ENCODE data around the gene LRRTM4. TPM values are rescaled to one million over a fixed set of nuclear protein-coding genes. Genes with fewer than 3 reads are reported as not detected.

LRRTM4 gene
- total RNA-seq, 1 donor from 2014 or later = 10.6 TPM

GRCh38 chr2:77552956-77553355 is 30.8 kb upstream of the LRRTM4 start:
- Mint-ChIP-seq H3K27ac (ENCODE audit: unreplicated experiment) (peak overlapping the region; percentile 29), H3K9me3 (peaks cover 8% of the 10 kb centered on the region), H3K4me1 (peaks cover 5% of the 10 kb centered on the region), H3K36me3 (ENCODE audit: low read depth) (peaks cover 3% of the 10 kb centered on the region), H3K4me3 (no peak overlapping the region), H3K27me3 (ENCODE audit: low read depth) (no peaks in the 10 kb centered on the region)
- DNase-seq (ENCODE audit: low read depth, low spot score) = no peak
- TF ChIP-seq CTCF (conservative IDR thresholded peaks at IDR 0.05) = no peak

GRCh38 chr2:77538031-77538430 is 15.9 kb upstream of the LRRTM4 start:
- H3K9me3 Mint-ChIP-seq = peaks cover 15% of the 10 kb centered on the region
- no peak for DNase-seq (ENCODE audit: low read depth, low spot score)
- no peak for TF ChIP-seq CTCF (conservative IDR thresholded peaks at IDR 0.05)
- H3K27me3 Mint-ChIP-seq (ENCODE audit: low read depth) = no peaks in the 10 kb centered on the region
- H3K4me1 Mint-ChIP-seq = peaks cover 10% of the 10 kb centered on the region
- H3K36me3 Mint-ChIP-seq (ENCODE audit: low read depth) = peaks cover 2% of the 10 kb centered on the region
- no peak overlapping the region for H3K4me3 Mint-ChIP-seq
- no peak overlapping the region for H3K27ac Mint-ChIP-seq (ENCODE audit: unreplicated experiment)

- Mint-ChIP-seq H3K27me3 (ENCODE audit: low read depth) (no peaks in the 10 kb centered on the region), H3K9me3 (no peaks in the 10 kb centered on the region), H3K36me3 (ENCODE audit: low read depth) (peaks cover 4% of the 10 kb centered on the region), H3K27ac (ENCODE audit: unreplicated experiment) (no peak overlapping the region), H3K4me1 (peaks cover 21% of the 10 kb centered on the region), H3K4me3 (no peak overlapping the region)
- no peak for DNase-seq (ENCODE audit: low read depth, low spot score)
- TF ChIP-seq CTCF (conservative IDR thresholded peaks at IDR 0.05) = no peak
Measured at GRCh38 chr2:77522888-77523287, 712 bp upstream of the LRRTM4 start.

GRCh38 chr2:77521548-77521891 is 656 bp downstream of the LRRTM4 start:
- peaks cover 21% of the 10 kb centered on the region for H3K4me1 Mint-ChIP-seq
- TF ChIP-seq CTCF (conservative IDR thresholded peaks at IDR 0.05) = no peak
- no peaks in the 10 kb centered on the region for H3K27me3 Mint-ChIP-seq (ENCODE audit: low read depth)
- peak overlapping the region; percentile 60 for H3K27ac Mint-ChIP-seq (ENCODE audit: unreplicated experiment)
- no peaks in the 10 kb centered on the region for H3K9me3 Mint-ChIP-seq
- H3K36me3 Mint-ChIP-seq (ENCODE audit: low read depth) = peaks cover 4% of the 10 kb centered on the region
- no peak for DNase-seq (ENCODE audit: low read depth, low spot score)
- H3K4me3 Mint-ChIP-seq = peak overlapping the region; percentile 56

GRCh38 chr2:77520641-77521547 is 1.3 kb downstream of the LRRTM4 start:
- DNase-seq (ENCODE audit: low read depth, low spot score) = no peak
- H3K27ac Mint-ChIP-seq (ENCODE audit: unreplicated experiment) = peak overlapping the region; percentile 88
- H3K9me3 Mint-ChIP-seq = no peaks in the 10 kb centered on the region
- peak overlapping the region; percentile 56 for H3K4me3 Mint-ChIP-seq
- H3K4me1 Mint-ChIP-seq = peaks cover 21% of the 10 kb centered on the region
- H3K36me3 Mint-ChIP-seq (ENCODE audit: low read depth) = peaks cover 4% of the 10 kb centered on the region
- no peak for TF ChIP-seq CTCF (conservative IDR thresholded peaks at IDR 0.05)
- H3K27me3 Mint-ChIP-seq (ENCODE audit: low read depth) = no peaks in the 10 kb centered on the region

Data from neural crest cell (in vitro differentiated cells).